HL-60 (cell line): ENCODE measurements around the gene NONO.

Experiments
- POLR2AphosphoS5 ChIP-seq: IDR thresholded peaks from 2 replicates; pipeline ENCODE4 v1.6.1; 2012; ENCODE audit warnings: low read depth
- TF ChIP-seq, protein P1 (sequence below): IDR thresholded peaks from one replicate; pipeline ENCODE4 v1.5.1; 2011; ENCODE audit warnings: low read length, control low read depth, inconsistent platforms; ENCODE audit not compliant: insufficient read depth
- TF ChIP-seq, protein P2 (sequence below): IDR thresholded peaks from 2 replicates; pipeline ENCODE4 v1.6.1; 2012; ENCODE audit warnings: low read depth; ENCODE audit not compliant: insufficient replicate concordance

GRCh38 chrX:71282514-71283402 is 677 bp upstream of the NONO start:
- TF ChIP-seq, protein P1, sequence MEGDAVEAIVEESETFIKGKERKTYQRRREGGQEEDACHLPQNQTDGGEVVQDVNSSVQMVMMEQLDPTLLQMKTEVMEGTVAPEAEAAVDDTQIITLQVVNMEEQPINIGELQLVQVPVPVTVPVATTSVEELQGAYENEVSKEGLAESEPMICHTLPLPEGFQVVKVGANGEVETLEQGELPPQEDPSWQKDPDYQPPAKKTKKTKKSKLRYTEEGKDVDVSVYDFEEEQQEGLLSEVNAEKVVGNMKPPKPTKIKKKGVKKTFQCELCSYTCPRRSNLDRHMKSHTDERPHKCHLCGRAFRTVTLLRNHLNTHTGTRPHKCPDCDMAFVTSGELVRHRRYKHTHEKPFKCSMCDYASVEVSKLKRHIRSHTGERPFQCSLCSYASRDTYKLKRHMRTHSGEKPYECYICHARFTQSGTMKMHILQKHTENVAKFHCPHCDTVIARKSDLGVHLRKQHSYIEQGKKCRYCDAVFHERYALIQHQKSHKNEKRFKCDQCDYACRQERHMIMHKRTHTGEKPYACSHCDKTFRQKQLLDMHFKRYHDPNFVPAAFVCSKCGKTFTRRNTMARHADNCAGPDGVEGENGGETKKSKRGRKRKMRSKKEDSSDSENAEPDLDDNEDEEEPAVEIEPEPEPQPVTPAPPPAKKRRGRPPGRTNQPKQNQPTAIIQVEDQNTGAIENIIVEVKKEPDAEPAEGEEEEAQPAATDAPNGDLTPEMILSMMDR = no peak
- TF ChIP-seq POLR2AphosphoS5 = no peak; the same call in 1 of the 2 replicates
- TF ChIP-seq, protein P2, sequence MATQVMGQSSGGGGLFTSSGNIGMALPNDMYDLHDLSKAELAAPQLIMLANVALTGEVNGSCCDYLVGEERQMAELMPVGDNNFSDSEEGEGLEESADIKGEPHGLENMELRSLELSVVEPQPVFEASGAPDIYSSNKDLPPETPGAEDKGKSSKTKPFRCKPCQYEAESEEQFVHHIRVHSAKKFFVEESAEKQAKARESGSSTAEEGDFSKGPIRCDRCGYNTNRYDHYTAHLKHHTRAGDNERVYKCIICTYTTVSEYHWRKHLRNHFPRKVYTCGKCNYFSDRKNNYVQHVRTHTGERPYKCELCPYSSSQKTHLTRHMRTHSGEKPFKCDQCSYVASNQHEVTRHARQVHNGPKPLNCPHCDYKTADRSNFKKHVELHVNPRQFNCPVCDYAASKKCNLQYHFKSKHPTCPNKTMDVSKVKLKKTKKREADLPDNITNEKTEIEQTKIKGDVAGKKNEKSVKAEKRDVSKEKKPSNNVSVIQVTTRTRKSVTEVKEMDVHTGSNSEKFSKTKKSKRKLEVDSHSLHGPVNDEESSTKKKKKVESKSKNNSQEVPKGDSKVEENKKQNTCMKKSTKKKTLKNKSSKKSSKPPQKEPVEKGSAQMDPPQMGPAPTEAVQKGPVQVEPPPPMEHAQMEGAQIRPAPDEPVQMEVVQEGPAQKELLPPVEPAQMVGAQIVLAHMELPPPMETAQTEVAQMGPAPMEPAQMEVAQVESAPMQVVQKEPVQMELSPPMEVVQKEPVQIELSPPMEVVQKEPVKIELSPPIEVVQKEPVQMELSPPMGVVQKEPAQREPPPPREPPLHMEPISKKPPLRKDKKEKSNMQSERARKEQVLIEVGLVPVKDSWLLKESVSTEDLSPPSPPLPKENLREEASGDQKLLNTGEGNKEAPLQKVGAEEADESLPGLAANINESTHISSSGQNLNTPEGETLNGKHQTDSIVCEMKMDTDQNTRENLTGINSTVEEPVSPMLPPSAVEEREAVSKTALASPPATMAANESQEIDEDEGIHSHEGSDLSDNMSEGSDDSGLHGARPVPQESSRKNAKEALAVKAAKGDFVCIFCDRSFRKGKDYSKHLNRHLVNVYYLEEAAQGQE = no peak
